HCT116 (cell line): ENCODE results near the gene MRPL34. TPM values are rescaled to one million over a fixed set of nuclear protein-coding genes. Genes with fewer than 3 reads are reported as not detected.

Source experiments
- ATAC-seq: fragments of 200-7000 bp; cut with Tn5 transposase; 2 replicates; pipeline ENCODE4 v1.9.1; 2020; ENCODE audit warnings: mild to moderate bottlenecking, moderate library complexity
- BruUV-seq: library from RNA; stranded (reverse); fragments of 400-500 nt; replicated peaks from 2 replicates; lab custom pipeline; 2021; lab: Mats Ljungman, UMichigan
- CTCF ChIA-PET: fragments of 300-600 bp; sonication (Branson Sonifier 250); formaldehyde crosslinking; loops from one replicate; lab custom pipeline; 2021; ENCODE audit warnings: antibody characterized with exemption; lab: Charles Lee
- POLR2A ChIA-PET: fragments of 300-600, 350-600 bp; sonication (Branson Sonifier 250); formaldehyde crosslinking; loops from one replicate; lab custom pipeline; 2021; ENCODE audit warnings: antibody characterized with exemption; lab: Charles Lee
- RAD21 ChIA-PET, 2 experiments: fragments of 300-600 bp; sonication (Branson Sonifier 250); formaldehyde crosslinking; loops; one replicate each; lab custom pipeline; 2023; ENCODE audit warnings: low total read pairs in 2 of 2; ENCODE audit not compliant: uncharacterized antibody in 2 of 2, unreplicated experiment in 2 of 2, low non-redundant PET in 1 of 2; lab: Charles Lee
- DNase-seq: peaks from one replicate; pipeline ENCODE4 v3.0.0-alpha.2; 2010; ENCODE audit warnings: low read depth, low spot score
- H2AFZ ChIP-seq: fragments of 200-600 bp; shearing (Covaris generic), sonication (generic); 2 replicates; pipeline ENCODE4 v1.6.1; 2017; ENCODE audit warnings: low read depth, mixed run types, mixed read lengths, antibody characterized with exemption, low read length; ENCODE audit not compliant: poor library complexity, severe bottlenecking
- H3K27ac ChIP-seq: 2 replicates; pipeline ENCODE4 v1.5.1; 2012; ENCODE audit warnings: low read depth, low read length
- H3K27me3 ChIP-seq: fragments of 200-600 bp; sonication (generic); 2 replicates; pipeline ENCODE4 v1.6.1; 2016; ENCODE audit warnings: mixed run types, low read length, mixed read lengths; ENCODE audit not compliant: insufficient read depth
- H3K36me3 ChIP-seq, 2 experiments: fragments of 200-500 bp in 1 of 2; fragments of 200-600 bp in 1 of 2; sonication (Bioruptor generic) in 1 of 2; sonication (generic) in 1 of 2; 2 replicates each; pipeline versions ENCODE4 v1.5.1 to v1.6.1; 2014 to 2016; ENCODE audit warnings: low read length in 2 of 2, inconsistent platforms in 1 of 2, mixed read lengths in 1 of 2, mixed run types in 1 of 2; ENCODE audit not compliant: insufficient read depth in 2 of 2, control insufficient read depth in 1 of 2
- H3K4me1 ChIP-seq, 2 experiments: fragments of 200-600 bp in 1 of 2; sonication (generic) in 1 of 2; 2 replicates each; pipeline versions ENCODE4 v1.5.1 to v1.6.1; 2012 to 2017; ENCODE audit warnings: low read length in 2 of 2, inconsistent platforms in 1 of 2, mild to moderate bottlenecking in 1 of 2, mixed read lengths in 1 of 2, mixed run types in 1 of 2, moderate library complexity in 1 of 2; ENCODE audit not compliant: insufficient read depth in 2 of 2, control insufficient read depth in 1 of 2
- H3K4me2 ChIP-seq: fragments of 200-600 bp; sonication (generic); 2 replicates; pipeline ENCODE4 v1.6.1; 2017; ENCODE audit warnings: mixed run types, low read length, mixed read lengths
- H3K4me3 ChIP-seq, 2 experiments: fragments of 200-600 bp in 1 of 2; sonication (generic) in 1 of 2; replicated peaks in 1 of 2; 2 replicates each; pipeline ENCODE4 v1.5.1; 2011 to 2016; ENCODE audit warnings: low read length in 2 of 2, control low read depth in 1 of 2, low read depth in 1 of 2, mild to moderate bottlenecking in 1 of 2, mixed read lengths in 1 of 2, mixed run types in 1 of 2
- H3K79me2 ChIP-seq: fragments of 200-600 bp; sonication (generic); 2 replicates; pipeline ENCODE4 v1.6.1; 2017; ENCODE audit warnings: mild to moderate bottlenecking, mixed run types, low read length, moderate library complexity, mixed read lengths; ENCODE audit not compliant: insufficient read depth
- H3K9ac ChIP-seq: fragments of 200-600 bp; sonication (generic); 2 replicates; pipeline ENCODE4 v1.6.1; 2016; ENCODE audit warnings: low read length, mixed read lengths
- H3K9me2 ChIP-seq: fragments of 200-600 bp; sonication (generic), shearing (Covaris generic); 2 replicates; pipeline ENCODE4 v1.6.1; 2017; ENCODE audit warnings: mixed run types, mild to moderate bottlenecking, moderate library complexity; ENCODE audit not compliant: insufficient read depth
- H3K9me3 ChIP-seq, 2 experiments: fragments of 200-500 bp in 1 of 2; fragments of 200-600 bp in 1 of 2; sonication (Bioruptor generic) in 1 of 2; sonication (generic) in 1 of 2; 2 replicates each; pipeline ENCODE4 v1.6.1; 2014 to 2017; ENCODE audit warnings: low read length in 2 of 2, mixed read lengths in 2 of 2, inconsistent platforms in 1 of 2, low read depth in 1 of 2, mild to moderate bottlenecking in 1 of 2, mixed run types in 1 of 2, moderate library complexity in 1 of 2; ENCODE audit not compliant: control insufficient read depth in 1 of 2, insufficient read depth in 1 of 2
- H4K20me1 ChIP-seq: fragments of 200-600 bp; sonication (generic), shearing (Covaris generic); 2 replicates; pipeline ENCODE4 v1.6.1; 2017; ENCODE audit warnings: mixed run types, mild to moderate bottlenecking, moderate library complexity; ENCODE audit not compliant: insufficient read depth
- CBX3 ChIP-seq: IDR thresholded peaks from 2 replicates; pipeline ENCODE4 v1.6.1; 2012; ENCODE audit warnings: low read depth
- EGR1 ChIP-seq: IDR thresholded peaks from 2 replicates; pipeline ENCODE4 v1.6.1; 2012; ENCODE audit warnings: low read depth
- ELF1 ChIP-seq: IDR thresholded peaks from 2 replicates; pipeline ENCODE4 v1.6.1; 2012; ENCODE audit warnings: low read depth, borderline replicate concordance
- POLR2AphosphoS5 ChIP-seq: IDR thresholded peaks from 2 replicates; pipeline ENCODE4 v1.6.1; 2011; ENCODE audit warnings: mild to moderate bottlenecking, low read depth, low read length, moderate library complexity
- RAD21 ChIP-seq: IDR thresholded peaks from 2 replicates; pipeline ENCODE4 v1.6.1; 2012; ENCODE audit warnings: low read depth, mild to moderate bottlenecking
- SIN3A ChIP-seq: IDR thresholded peaks from 2 replicates; pipeline ENCODE4 v1.6.1; 2012; ENCODE audit warnings: low read depth
- SRF ChIP-seq: IDR thresholded peaks from 2 replicates; pipeline ENCODE4 v1.6.1; 2012; ENCODE audit warnings: low read depth
- intact Hi-C: fragments of 100-400 bp; cut with micrococcal nuclease; formaldehyde crosslinking; loops from 2 replicates; pipeline ENCODE4 v1.10.0; 2022
- total RNA-seq: library from RNA; stranded (reverse); gene quantifications from one replicate; pipeline ENCODE4 v1.2.1, GENCODE V29; 2021; ENCODE audit not compliant: unreplicated experiment
- TF ChIP-seq, protein P1 (sequence below): IDR thresholded peaks from 2 replicates; pipeline ENCODE4 v1.6.1; 2011; ENCODE audit warnings: mild to moderate bottlenecking, low read length, moderate library complexity; ENCODE audit not compliant: insufficient replicate concordance; ENCODE audit errors: extremely low read depth

The MRPL34 gene
- total RNA-seq, 1 experiment from 2014 or later, result 114 TPM

DNA sequence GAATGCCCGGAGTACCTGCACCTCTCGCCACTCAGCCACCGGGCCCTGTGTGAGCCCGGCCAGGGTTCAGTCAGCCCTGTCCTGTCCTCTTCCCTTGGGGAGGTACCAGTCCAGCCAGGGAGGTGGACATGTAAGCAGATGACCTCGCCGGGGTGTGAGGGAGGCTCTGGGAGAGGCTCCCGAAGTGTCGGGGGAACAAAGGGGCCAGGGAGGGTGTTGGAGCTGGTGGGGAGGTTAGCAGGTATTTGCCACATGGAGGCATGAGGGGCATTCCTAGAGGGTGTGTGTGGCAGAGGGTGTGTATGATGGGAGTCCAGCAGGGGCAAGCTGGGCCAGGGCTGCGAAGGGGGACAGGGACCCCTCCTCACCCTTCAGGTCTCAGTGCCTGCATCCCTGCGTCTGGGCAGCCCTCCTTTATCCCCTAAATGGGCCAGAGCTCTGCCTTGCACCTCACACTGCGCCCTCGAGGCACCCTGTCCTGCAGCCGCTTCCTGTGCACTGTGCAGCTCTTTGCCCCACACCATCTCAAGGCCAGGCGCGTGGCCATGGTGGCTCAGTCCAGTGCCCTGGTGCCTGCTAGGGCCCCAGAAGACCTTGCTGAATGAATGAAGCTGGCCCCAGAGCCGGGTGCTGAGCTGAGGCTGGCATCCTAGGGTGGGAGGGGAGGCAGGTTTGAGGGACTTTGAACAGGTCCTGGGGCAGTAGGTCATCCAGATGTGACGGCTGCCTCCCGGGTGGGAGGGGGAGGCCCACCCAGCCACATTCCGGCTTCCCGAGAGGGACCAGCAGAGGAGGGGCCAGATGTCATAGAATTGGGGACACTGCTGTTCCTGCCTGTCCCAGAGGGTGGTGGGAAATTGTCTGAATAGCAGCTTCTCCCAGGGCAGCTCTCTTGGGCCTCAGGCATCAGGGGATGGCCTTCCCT lies 6.8 kb downstream of the MRPL34 start:
- ChIA-PET RAD21 (interaction anchor here in 1 of 2 experiments (0.8 kb wide), 1 partner anchor 20 kb away, joined by 4 read pairs; no protein-coding TSS in a partner anchor), POLR2A (no interaction called here)
- no peaks in the 10 kb centered on the region for H4K20me1 ChIP-seq
- H3K4me3 ChIP-seq, result peak overlapping the region; percentile 24 to 43
- peaks cover 47% of the 10 kb centered on the region for H3K79me2 ChIP-seq
- H3K27me3 ChIP-seq, result no peaks in the 10 kb centered on the region
- intact Hi-C loops, result no loop called here
- H2AFZ ChIP-seq, result no peak overlapping the region
- H3K4me1 ChIP-seq, result peaks cover 38 to 56% of the 10 kb centered on the region in 2 experiments
- peak overlapping the region; percentile 64 for H3K9ac ChIP-seq
- peak overlapping the region; percentile 99 for H3K4me2 ChIP-seq
- peaks cover 8 to 19% of the 10 kb centered on the region in 2 experiments for H3K36me3 ChIP-seq
- TF ChIP-seq ELF1 (no peak), POLR2AphosphoS5 (peak; percentile 26; the same call in 1 of the 2 replicates), SIN3A (no peak)
- TF ChIP-seq, all 23 proteins: peak for 1
- H3K9me3 ChIP-seq, result no peaks in the 10 kb centered on the region
- DNase-seq, result no peak
- BruUV-seq, result no TSS peak
- H3K9me2 ChIP-seq, result no peaks in the 10 kb centered on the region
- H3K27ac ChIP-seq, result peak overlapping the region; percentile 77
- 0 out of 2 replicates have a peak, but pooled peaks have one; percentile 0 for ATAC-seq
- CTCF ChIA-PET, result interaction anchor here (0.6 kb wide), 1 partner anchor 21 kb away, joined by 3 read pairs; no protein-coding TSS in a partner anchor

GRCh38 chr19:17314007-17314593 lies 8.4 kb downstream of the MRPL34 start:
- Histone ChIP-seq H3K4me1 (peaks cover 37 to 51% of the 10 kb centered on the region in 2 experiments), H3K9me2 (no peaks in the 10 kb centered on the region), H3K36me3 (peaks cover 8 to 19% of the 10 kb centered on the region in 2 experiments), H3K79me2 (peaks cover 47% of the 10 kb centered on the region), H4K20me1 (no peaks in the 10 kb centered on the region), H3K27me3 (no peaks in the 10 kb centered on the region), H3K9me3 (no peaks in the 10 kb centered on the region), H3K9ac (no peak overlapping the region), H2AFZ (no peak overlapping the region), H3K27ac (peak overlapping the region; percentile 24; the same call in 1 of the 2 replicates), H3K4me2 (no peak overlapping the region), H3K4me3 (no peak overlapping the region)
- ATAC-seq (no peak), DNase-seq (no peak)
- intact Hi-C loops, result no loop called here
- ChIA-PET CTCF (no interaction called here), POLR2A (no interaction called here), RAD21 (no interaction called here)
- TF ChIP-seq SIN3A, result no peak
- TF ChIP-seq RAD21, result no peak
- TF ChIP-seq EGR1, result no peak
- TF ChIP-seq CBX3, result no peak
- no peak for TF ChIP-seq SRF
- TF ChIP-seq, protein P1, sequence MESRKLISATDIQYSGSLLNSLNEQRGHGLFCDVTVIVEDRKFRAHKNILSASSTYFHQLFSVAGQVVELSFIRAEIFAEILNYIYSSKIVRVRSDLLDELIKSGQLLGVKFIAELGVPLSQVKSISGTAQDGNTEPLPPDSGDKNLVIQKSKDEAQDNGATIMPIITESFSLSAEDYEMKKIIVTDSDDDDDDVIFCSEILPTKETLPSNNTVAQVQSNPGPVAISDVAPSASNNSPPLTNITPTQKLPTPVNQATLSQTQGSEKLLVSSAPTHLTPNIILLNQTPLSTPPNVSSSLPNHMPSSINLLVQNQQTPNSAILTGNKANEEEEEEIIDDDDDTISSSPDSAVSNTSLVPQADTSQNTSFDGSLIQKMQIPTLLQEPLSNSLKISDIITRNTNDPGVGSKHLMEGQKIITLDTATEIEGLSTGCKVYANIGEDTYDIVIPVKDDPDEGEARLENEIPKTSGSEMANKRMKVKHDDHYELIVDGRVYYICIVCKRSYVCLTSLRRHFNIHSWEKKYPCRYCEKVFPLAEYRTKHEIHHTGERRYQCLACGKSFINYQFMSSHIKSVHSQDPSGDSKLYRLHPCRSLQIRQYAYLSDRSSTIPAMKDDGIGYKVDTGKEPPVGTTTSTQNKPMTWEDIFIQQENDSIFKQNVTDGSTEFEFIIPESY, result no peak
- BruUV-seq, result no TSS peak
